Prostate gland (tissue), 2 donors: Measurements from ENCODE around the gene TYW1B.
"Not testable (repeated sequence)": the region's sequence is repeated elsewhere in the genome, so short reads cannot be mapped to it uniquely, and the experiment has no call there.

Experiments
- CTCF ChIP-seq, 4 experiments: fragments of 200-600 bp in 2 of 4; fragments of 450-650 bp in 2 of 4; sonication (generic) in 2 of 4; IDR thresholded peaks; 1 replicate in 3 of 4; 2 replicates in 1 of 4; pipeline ENCODE4 v1.5.1; 2016 to 2019; ENCODE audit warnings: antibody characterized with exemption in 4 of 4, mild to moderate bottlenecking in 2 of 4, moderate library complexity in 2 of 4
- POLR2A ChIP-seq: fragments of 450-650 bp; IDR thresholded peaks from one replicate; pipeline ENCODE4 v1.6.1; 2016; ENCODE audit warnings: antibody characterized with exemption, mild to moderate bottlenecking
- POLR2AphosphoS5 ChIP-seq: sonication (generic); formaldehyde crosslinking; IDR thresholded peaks from one replicate; pipeline ENCODE4 v1.6.1; 2017; ENCODE audit warnings: antibody characterized with exemption

- not testable (repeated sequence) for TF ChIP-seq CTCF (IDR thresholded peaks at IDR 0.05); POLR2A; POLR2AphosphoS5
Measured at GRCh38 chr7:72843166-72843565, 15.2 kb upstream of the TYW1B start.
